GM12878 (cell line): ENCODE results near the gene CARD11. TPM values are rescaled to one million over a fixed set of nuclear protein-coding genes. Genes with fewer than 3 reads are reported as not detected.
A peak's percentile ranks its signal among the peaks of the same experiment; 100 is the strongest.

Source experiments
- BACH1 ChIP-seq: fragments of 450-650 bp; IDR thresholded peaks from 2 replicates; pipeline ENCODE4 v1.6.1; 2017; ENCODE audit warnings: mild to moderate bottlenecking, borderline replicate concordance
- CBFB ChIP-seq: IDR thresholded peaks from 2 replicates; pipeline ENCODE4 v1.6.1; 2016; ENCODE audit warnings: antibody characterized with exemption, low read depth
- ESRRA ChIP-seq: IDR thresholded peaks from 2 replicates; pipeline ENCODE4 v1.6.1; 2012; ENCODE audit warnings: mild to moderate bottlenecking, low read length, improper control_type of control experiment
- GATAD2B ChIP-seq: fragments of 450-650 bp; conservative IDR thresholded peaks from 2 replicates; pipeline ENCODE4 v1.6.1; 2017; ENCODE audit warnings: low read depth, mild to moderate bottlenecking, moderate library complexity
- JUNB ChIP-seq: IDR thresholded peaks from 2 replicates; pipeline ENCODE4 v1.6.1; 2016; ENCODE audit warnings: antibody characterized with exemption, mild to moderate bottlenecking
- NFIC ChIP-seq: IDR thresholded peaks from 2 replicates; pipeline ENCODE4 v1.6.1; 2012; ENCODE audit warnings: low read depth, mild to moderate bottlenecking, inconsistent platforms, low read length, moderate library complexity
- SIN3A ChIP-seq: IDR thresholded peaks from 2 replicates; pipeline ENCODE4 v1.6.1; 2012; ENCODE audit warnings: low read depth, low read length, improper control_type of control experiment
- TCF7 ChIP-seq: IDR thresholded peaks from 2 replicates; pipeline ENCODE4 v1.6.1; 2014; ENCODE audit warnings: antibody characterized with exemption, borderline replicate concordance
- ZNF217 ChIP-seq: fragments of 450-650 bp; IDR thresholded peaks from 2 replicates; pipeline ENCODE4 v1.6.1; 2017; ENCODE audit warnings: antibody characterized with exemption, mild to moderate bottlenecking
- polyA plus RNA-seq, 11 experiments: library from polyadenylated mRNA; depleted of rRNA in 4 of 11; unstranded in 6 of 11; stranded (reverse) in 5 of 11; fragments of >200 nt; fragmentation: Nextera tagmentation in 4 of 11; fragmentation: Illumina TruSeq in 1 of 11; extraction: Ambion mirVana in 4 of 11; extraction: Trizol in 1 of 11; gene quantifications; 1 replicate in 1 of 11; 2 replicates in 10 of 11; pipeline versions ENCODE4 v1.2.1 to v1.2.3, GENCODE V29; 2011 to 2016; ENCODE audit warnings: inconsistent platforms in 2 of 11, missing spikeins in 2 of 11, low read depth in 1 of 11
- total RNA-seq, 4 experiments: library from RNA; depleted of rRNA in 3 of 4; stranded (reverse); fragments of >200 nt in 3 of 4; fragmentation: Illumina TruSeq in 1 of 4; extraction: Trizol in 1 of 4; gene quantifications; 2 replicates each; pipeline versions ENCODE4 v1.2.1 to v1.2.3, GENCODE V29; 2013 to 2021
- TF ChIP-seq, protein P1 (sequence below): fragments of 450-650 bp; formaldehyde crosslinking; IDR thresholded peaks from 2 replicates; pipeline ENCODE4 v1.5.0; 2022; ENCODE audit warnings: mild to moderate bottlenecking, missing genetic modification characterization
- TF ChIP-seq, protein P2 (sequence below): fragments of 450-650 bp; formaldehyde crosslinking; IDR thresholded peaks from 2 replicates; pipeline ENCODE4 v1.4.0; 2022; ENCODE audit warnings: mild to moderate bottlenecking, moderate library complexity
- TF ChIP-seq, protein P3 (sequence below): fragments of 450-650 bp; conservative IDR thresholded peaks from 2 replicates; pipeline ENCODE4 v1.6.1; 2017; ENCODE audit warnings: mild to moderate bottlenecking, moderate library complexity
- TF ChIP-seq, protein P4 (sequence below): fragments of 450-650 bp; formaldehyde crosslinking; IDR thresholded peaks from 2 replicates; pipeline ENCODE4 v1.4.0; 2020; ENCODE audit warnings: mild to moderate bottlenecking, moderate library complexity
- TF ChIP-seq, protein P5 (sequence below): fragments of 450-650 bp; IDR thresholded peaks from 2 replicates; pipeline ENCODE4 v1.6.1; 2016; ENCODE audit warnings: mild to moderate bottlenecking
- TF ChIP-seq, protein P6 (sequence below): IDR thresholded peaks from 2 replicates; pipeline ENCODE4 v1.6.1; 2012; ENCODE audit warnings: low read depth, low read length, improper control_type of control experiment

The CARD11 gene
- total and polyA plus RNA-seq, 10 of the 15 experiments (the other 5 are each of a cell fraction or from before 2014, with no cell fraction given): 0.27 to 72.0 (median 28.4) TPM

DNA sequence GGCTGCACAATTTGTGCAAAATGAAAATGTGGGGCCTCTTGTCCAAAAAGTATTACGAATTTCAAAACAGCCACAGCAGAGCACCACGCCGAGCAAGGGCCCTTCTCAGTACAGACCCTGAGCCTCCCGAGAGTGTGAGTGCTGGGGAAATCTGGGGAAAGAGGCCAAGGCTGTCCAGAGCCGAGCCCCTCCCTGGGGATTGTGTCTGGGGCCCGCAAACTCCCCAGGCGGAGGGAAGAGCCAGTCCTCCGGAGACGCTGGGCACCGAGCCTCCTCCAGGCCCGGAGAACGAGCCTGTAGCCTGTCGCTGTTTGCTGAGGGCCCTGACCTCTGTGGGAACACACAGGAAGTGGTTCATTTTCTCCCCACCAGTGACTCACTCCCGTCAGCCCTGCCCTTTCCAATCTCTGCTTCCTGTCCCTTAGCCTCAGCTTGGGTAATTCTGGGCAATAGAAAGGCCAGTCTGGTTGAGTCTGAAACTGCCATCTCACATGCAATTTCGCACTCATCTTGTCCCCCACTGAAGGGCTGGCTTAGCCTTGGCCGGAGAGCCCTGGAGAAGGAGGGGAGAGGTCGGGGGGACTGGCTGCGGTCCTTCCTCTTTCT lies 180.1 kb downstream of the CARD11 start (continued):
- TF ChIP-seq, protein P1, sequence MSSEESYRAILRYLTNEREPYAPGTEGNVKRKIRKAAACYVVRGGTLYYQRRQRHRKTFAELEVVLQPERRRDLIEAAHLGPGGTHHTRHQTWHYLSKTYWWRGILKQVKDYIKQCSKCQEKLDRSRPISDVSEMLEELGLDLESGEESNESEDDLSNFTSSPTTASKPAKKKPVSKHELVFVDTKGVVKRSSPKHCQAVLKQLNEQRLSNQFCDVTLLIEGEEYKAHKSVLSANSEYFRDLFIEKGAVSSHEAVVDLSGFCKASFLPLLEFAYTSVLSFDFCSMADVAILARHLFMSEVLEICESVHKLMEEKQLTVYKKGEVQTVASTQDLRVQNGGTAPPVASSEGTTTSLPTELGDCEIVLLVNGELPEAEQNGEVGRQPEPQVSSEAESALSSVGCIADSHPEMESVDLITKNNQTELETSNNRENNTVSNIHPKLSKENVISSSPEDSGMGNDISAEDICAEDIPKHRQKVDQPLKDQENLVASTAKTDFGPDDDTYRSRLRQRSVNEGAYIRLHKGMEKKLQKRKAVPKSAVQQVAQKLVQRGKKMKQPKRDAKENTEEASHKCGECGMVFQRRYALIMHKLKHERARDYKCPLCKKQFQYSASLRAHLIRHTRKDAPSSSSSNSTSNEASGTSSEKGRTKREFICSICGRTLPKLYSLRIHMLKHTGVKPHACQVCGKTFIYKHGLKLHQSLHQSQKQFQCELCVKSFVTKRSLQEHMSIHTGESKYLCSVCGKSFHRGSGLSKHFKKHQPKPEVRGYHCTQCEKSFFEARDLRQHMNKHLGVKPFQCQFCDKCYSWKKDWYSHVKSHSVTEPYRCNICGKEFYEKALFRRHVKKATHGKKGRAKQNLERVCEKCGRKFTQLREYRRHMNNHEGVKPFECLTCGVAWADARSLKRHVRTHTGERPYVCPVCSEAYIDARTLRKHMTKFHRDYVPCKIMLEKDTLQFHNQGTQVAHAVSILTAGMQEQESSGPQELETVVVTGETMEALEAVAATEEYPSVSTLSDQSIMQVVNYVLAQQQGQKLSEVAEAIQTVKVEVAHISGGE (CRISPR knock-in tag): no peak
- TF ChIP-seq GATAD2B (peak; percentile 10; the same call in 1 of the 2 replicates), BACH1 (no peak), ESRRA (no peak), JUNB (0 out of 2 replicates have a peak, but pooled peaks have one; percentile 41), SIN3A (no peak), ZNF217 (0 out of 2 replicates have a peak, but pooled peaks have one; percentile 36), CBFB (peak; percentile 78; the same call in 1 of the 2 replicates), NFIC (peak; percentile 65; the same call in 1 of the 2 replicates), TCF7 (no peak)
- TF ChIP-seq, protein P2, sequence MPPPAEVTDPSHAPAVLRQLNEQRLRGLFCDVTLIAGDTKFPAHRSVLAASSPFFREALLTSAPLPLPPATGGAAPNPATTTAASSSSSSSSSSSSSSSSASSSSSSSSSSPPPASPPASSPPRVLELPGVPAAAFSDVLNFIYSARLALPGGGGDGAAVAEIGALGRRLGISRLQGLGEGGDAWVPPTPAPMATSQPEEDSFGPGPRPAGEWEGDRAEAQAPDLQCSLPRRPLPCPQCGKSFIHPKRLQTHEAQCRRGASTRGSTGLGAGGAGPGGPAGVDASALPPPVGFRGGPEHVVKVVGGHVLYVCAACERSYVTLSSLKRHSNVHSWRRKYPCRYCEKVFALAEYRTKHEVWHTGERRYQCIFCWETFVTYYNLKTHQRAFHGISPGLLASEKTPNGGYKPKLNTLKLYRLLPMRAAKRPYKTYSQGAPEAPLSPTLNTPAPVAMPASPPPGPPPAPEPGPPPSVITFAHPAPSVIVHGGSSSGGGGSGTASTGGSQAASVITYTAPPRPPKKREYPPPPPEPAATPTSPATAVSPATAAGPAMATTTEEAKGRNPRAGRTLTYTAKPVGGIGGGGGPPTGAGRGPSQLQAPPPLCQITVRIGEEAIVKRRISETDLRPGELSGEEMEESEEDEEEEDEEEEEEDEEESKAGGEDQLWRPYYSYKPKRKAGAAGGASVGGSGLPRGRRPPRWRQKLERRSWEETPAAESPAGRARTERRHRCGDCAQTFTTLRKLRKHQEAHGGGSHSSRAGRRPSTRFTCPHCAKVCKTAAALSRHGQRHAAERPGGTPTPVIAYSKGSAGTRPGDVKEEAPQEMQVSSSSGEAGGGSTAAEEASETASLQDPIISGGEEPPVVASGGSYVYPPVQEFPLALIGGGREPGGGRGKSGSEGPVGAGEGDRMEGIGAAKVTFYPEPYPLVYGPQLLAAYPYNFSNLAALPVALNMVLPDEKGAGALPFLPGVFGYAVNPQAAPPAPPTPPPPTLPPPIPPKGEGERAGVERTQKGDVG (CRISPR knock-in tag): no peak
- TF ChIP-seq, protein P3, sequence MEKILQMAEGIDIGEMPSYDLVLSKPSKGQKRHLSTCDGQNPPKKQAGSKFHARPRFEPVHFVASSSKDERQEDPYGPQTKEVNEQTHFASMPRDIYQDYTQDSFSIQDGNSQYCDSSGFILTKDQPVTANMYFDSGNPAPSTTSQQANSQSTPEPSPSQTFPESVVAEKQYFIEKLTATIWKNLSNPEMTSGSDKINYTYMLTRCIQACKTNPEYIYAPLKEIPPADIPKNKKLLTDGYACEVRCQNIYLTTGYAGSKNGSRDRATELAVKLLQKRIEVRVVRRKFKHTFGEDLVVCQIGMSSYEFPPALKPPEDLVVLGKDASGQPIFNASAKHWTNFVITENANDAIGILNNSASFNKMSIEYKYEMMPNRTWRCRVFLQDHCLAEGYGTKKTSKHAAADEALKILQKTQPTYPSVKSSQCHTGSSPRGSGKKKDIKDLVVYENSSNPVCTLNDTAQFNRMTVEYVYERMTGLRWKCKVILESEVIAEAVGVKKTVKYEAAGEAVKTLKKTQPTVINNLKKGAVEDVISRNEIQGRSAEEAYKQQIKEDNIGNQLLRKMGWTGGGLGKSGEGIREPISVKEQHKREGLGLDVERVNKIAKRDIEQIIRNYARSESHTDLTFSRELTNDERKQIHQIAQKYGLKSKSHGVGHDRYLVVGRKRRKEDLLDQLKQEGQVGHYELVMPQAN: 0 out of 2 replicates have a peak, but pooled peaks have one; percentile 23
- TF ChIP-seq, protein P4, sequence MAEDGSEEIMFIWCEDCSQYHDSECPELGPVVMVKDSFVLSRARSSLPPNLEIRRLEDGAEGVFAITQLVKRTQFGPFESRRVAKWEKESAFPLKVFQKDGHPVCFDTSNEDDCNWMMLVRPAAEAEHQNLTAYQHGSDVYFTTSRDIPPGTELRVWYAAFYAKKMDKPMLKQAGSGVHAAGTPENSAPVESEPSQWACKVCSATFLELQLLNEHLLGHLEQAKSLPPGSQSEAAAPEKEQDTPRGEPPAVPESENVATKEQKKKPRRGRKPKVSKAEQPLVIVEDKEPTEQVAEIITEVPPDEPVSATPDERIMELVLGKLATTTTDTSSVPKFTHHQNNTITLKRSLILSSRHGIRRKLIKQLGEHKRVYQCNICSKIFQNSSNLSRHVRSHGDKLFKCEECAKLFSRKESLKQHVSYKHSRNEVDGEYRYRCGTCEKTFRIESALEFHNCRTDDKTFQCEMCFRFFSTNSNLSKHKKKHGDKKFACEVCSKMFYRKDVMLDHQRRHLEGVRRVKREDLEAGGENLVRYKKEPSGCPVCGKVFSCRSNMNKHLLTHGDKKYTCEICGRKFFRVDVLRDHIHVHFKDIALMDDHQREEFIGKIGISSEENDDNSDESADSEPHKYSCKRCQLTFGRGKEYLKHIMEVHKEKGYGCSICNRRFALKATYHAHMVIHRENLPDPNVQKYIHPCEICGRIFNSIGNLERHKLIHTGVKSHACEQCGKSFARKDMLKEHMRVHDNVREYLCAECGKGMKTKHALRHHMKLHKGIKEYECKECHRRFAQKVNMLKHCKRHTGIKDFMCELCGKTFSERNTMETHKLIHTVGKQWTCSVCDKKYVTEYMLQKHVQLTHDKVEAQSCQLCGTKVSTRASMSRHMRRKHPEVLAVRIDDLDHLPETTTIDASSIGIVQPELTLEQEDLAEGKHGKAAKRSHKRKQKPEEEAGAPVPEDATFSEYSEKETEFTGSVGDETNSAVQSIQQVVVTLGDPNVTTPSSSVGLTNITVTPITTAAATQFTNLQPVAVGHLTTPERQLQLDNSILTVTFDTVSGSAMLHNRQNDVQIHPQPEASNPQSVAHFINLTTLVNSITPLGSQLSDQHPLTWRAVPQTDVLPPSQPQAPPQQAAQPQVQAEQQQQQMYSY (CRISPR knock-in tag): no peak
- TF ChIP-seq, protein P5, sequence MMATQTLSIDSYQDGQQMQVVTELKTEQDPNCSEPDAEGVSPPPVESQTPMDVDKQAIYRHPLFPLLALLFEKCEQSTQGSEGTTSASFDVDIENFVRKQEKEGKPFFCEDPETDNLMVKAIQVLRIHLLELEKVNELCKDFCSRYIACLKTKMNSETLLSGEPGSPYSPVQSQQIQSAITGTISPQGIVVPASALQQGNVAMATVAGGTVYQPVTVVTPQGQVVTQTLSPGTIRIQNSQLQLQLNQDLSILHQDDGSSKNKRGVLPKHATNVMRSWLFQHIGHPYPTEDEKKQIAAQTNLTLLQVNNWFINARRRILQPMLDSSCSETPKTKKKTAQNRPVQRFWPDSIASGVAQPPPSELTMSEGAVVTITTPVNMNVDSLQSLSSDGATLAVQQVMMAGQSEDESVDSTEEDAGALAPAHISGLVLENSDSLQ: peak; percentile 42; the same call in 1 of the 2 replicates
- TF ChIP-seq, protein P6, sequence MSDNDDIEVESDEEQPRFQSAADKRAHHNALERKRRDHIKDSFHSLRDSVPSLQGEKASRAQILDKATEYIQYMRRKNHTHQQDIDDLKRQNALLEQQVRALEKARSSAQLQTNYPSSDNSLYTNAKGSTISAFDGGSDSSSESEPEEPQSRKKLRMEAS: 0 out of 2 replicates have a peak, but pooled peaks have one; percentile 30
